Measurements from ENCODE around the gene PSKH1. TPM values are rescaled to one million over a fixed set of nuclear protein-coding genes. Genes with fewer than 3 reads are reported as not detected.

PSKH1 gene
- polyA plus RNA-seq, 1 donor (not counting 4 experiments of a cell fraction or from before 2014, with no cell fraction given): 10.7 TPM

DNA sequence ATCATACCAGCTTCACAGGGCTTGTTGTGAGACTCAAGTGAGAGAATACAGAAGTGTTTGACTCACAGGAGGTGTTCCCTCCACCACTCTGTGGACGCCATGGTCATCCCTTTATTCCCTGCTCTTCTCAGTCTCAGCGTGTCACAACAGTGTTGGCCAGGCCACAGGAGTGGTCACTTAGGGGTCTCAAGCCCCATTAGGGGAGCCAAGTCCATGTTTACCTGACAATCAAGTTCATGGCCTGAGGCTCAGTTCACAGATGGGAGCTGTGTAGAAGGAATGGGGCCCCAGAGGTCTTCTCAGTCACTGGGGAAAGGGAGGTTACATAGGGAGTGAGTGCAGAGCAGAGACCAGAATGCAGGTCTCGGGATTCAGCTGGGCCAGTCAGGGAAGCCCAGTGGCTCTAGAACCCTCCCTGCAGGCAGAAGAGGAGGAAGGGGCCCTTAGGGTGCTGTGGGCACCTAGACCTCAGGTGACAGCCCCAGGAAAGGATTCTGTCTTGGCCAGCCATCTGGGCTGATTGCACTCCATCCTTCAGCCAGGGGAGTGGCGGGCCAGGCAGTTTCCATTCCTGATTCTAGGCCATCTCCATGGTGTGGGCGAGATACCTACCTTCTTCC lies 36.0 kb upstream of the PSKH1 start:
- DNase-seq (ENCODE audit: low read depth, low spot score) (no peak), FAIRE-seq (no peak)
- Histone ChIP-seq H3K9me3 (ENCODE audit: control insufficient read depth, low read depth, low read length) (no peaks in the 10 kb centered on the region), H3K9me1 (ENCODE audit: control insufficient read depth, extremely low read depth, insufficient read depth, low read length) (peaks cover 5% of the 10 kb centered on the region), H3K4me2 (ENCODE audit: control insufficient read depth, extremely low read depth, insufficient read depth, low read depth, low read length) (peak overlapping the region; percentile 1), H3K36me3 (ENCODE audit: control insufficient read depth in 2 of 2, extremely low read depth in 1 of 2, insufficient read depth in 2 of 2, low read length in 2 of 2) (peaks cover 5 to 33% of the 10 kb centered on the region in 2 experiments), H3K79me2 (ENCODE audit: control insufficient read depth, insufficient read depth, low read length) (peaks cover 92% of the 10 kb centered on the region), H3K27ac (ENCODE audit: control insufficient read depth, insufficient read depth, low read length) (peak overlapping the region; percentile 97), H2AFZ (ENCODE audit: control insufficient read depth, low read length) (no peak overlapping the region), H3K4me3 (ENCODE audit: control insufficient read depth in 2 of 3, extremely low read depth in 1 of 3, insufficient read depth in 2 of 3, low read depth in 1 of 3, low read length in 3 of 3) (no peak overlapping the region), H3K27me3 (ENCODE audit: control insufficient read depth, extremely low read depth, insufficient read depth, low read length) (no peaks in the 10 kb centered on the region), H3K9ac (ENCODE audit: control insufficient read depth, extremely low read depth, insufficient read depth, low read length) (peak overlapping the region; percentile 53), H4K20me1 (ENCODE audit: control insufficient read depth, extremely low read depth, insufficient read depth, low read length) (peaks cover 35% of the 10 kb centered on the region), H3K4me1 (ENCODE audit: control insufficient read depth, extremely low read depth, insufficient read depth, low read length) (peaks cover 32% of the 10 kb centered on the region)
- dilution Hi-C loops (cut with MboI; ENCODE audit: extremely low pct_ligation_motif_present, low sequenced_read_pairs): no loop called here
- TF ChIP-seq, protein P1, sequence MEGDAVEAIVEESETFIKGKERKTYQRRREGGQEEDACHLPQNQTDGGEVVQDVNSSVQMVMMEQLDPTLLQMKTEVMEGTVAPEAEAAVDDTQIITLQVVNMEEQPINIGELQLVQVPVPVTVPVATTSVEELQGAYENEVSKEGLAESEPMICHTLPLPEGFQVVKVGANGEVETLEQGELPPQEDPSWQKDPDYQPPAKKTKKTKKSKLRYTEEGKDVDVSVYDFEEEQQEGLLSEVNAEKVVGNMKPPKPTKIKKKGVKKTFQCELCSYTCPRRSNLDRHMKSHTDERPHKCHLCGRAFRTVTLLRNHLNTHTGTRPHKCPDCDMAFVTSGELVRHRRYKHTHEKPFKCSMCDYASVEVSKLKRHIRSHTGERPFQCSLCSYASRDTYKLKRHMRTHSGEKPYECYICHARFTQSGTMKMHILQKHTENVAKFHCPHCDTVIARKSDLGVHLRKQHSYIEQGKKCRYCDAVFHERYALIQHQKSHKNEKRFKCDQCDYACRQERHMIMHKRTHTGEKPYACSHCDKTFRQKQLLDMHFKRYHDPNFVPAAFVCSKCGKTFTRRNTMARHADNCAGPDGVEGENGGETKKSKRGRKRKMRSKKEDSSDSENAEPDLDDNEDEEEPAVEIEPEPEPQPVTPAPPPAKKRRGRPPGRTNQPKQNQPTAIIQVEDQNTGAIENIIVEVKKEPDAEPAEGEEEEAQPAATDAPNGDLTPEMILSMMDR (optimal IDR thresholded peaks at IDR 0.05 in 1 of 3, IDR thresholded peaks at IDR 0.05 in 1 of 3, conservative IDR thresholded peaks at IDR 0.05 in 1 of 3; ENCODE audit: extremely low read depth in 1 of 3, insufficient read depth in 2 of 3, low read length in 3 of 3): no peak
- no peak for TF ChIP-seq EZH2 (IDR thresholded peaks at IDR 0.05; ENCODE audit: low read length)

DNA sequence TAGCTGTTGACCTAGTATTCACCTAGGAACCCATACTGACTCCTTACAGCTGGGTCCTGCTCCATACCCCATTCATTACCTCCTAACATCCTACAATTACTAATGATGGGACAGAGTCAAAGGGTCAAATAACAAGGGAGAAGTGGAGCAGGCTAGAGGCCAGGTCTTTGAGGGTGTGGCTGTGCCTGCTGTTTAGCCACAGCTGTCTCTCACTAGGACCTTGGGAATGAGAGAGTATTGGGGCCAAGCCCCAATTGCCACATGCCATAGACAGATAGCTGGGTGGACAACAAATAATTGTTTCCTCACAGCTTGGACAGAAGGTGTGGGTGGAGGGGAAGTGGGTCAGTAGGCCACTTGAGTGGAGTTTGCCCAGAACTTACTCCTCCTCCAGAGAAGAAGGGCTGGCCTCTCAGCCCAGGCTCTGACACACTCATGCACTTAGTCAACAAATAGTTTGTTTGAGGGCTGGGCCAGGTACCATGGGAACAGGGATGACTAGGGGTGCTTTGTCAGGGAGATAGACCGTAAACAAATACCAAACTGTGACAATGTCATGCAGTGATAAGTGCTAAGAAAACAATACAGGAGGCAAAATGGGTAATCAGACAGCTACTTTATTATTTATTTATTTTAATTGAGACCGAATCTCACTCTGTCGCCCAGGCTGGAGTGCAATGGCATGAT lies 35.4 kb upstream of the PSKH1 start:
- Histone ChIP-seq H4K20me1 (ENCODE audit: control insufficient read depth, extremely low read depth, insufficient read depth, low read length) (peaks cover 40% of the 10 kb centered on the region), H3K27me3 (ENCODE audit: control insufficient read depth, extremely low read depth, insufficient read depth, low read length) (no peaks in the 10 kb centered on the region), H3K9me3 (ENCODE audit: control insufficient read depth, low read depth, low read length) (no peaks in the 10 kb centered on the region), H3K4me2 (ENCODE audit: control insufficient read depth, extremely low read depth, insufficient read depth, low read depth, low read length) (peak overlapping the region; percentile 1), H3K36me3 (ENCODE audit: control insufficient read depth in 2 of 2, extremely low read depth in 1 of 2, insufficient read depth in 2 of 2, low read length in 2 of 2) (peaks cover 5 to 38% of the 10 kb centered on the region in 2 experiments), H2AFZ (ENCODE audit: control insufficient read depth, low read length) (no peak overlapping the region), H3K4me3 (ENCODE audit: control insufficient read depth in 2 of 3, extremely low read depth in 1 of 3, insufficient read depth in 2 of 3, low read depth in 1 of 3, low read length in 3 of 3) (no peak overlapping the region), H3K4me1 (ENCODE audit: control insufficient read depth, extremely low read depth, insufficient read depth, low read length) (peaks cover 33% of the 10 kb centered on the region), H3K27ac (ENCODE audit: control insufficient read depth, insufficient read depth, low read length) (peak overlapping the region; percentile 97), H3K9me1 (ENCODE audit: control insufficient read depth, extremely low read depth, insufficient read depth, low read length) (peaks cover 7% of the 10 kb centered on the region), H3K79me2 (ENCODE audit: control insufficient read depth, insufficient read depth, low read length) (peaks cover 94% of the 10 kb centered on the region), H3K9ac (ENCODE audit: control insufficient read depth, extremely low read depth, insufficient read depth, low read length) (peak overlapping the region; percentile 75)
- dilution Hi-C loops (cut with MboI; ENCODE audit: extremely low pct_ligation_motif_present, low sequenced_read_pairs): no loop called here
- FAIRE-seq (peak; percentile 58), DNase-seq (ENCODE audit: low read depth, low spot score) (no peak)
- no peak for TF ChIP-seq EZH2 (IDR thresholded peaks at IDR 0.05; ENCODE audit: low read length)
- TF ChIP-seq, protein P1 (optimal IDR thresholded peaks at IDR 0.05 in 1 of 3, IDR thresholded peaks at IDR 0.05 in 1 of 3, conservative IDR thresholded peaks at IDR 0.05 in 1 of 3; ENCODE audit: extremely low read depth in 1 of 3, insufficient read depth in 2 of 3, low read length in 3 of 3): no peak

Measured in keratinocyte (primary cell).